Neutrophil (primary cell): ENCODE measurements around the gene ITIH1.

Experiments used
- H3K27ac ChIP-seq: fragments of 200-600 bp; sonication (generic); 2 replicates; pipeline ENCODE4 v1.5.1; 2016; ENCODE audit warnings: mild to moderate bottlenecking, moderate library complexity
- H3K27me3 ChIP-seq: fragments of 200-600 bp; sonication (generic); 2 replicates; pipeline ENCODE4 v1.6.0; 2016; ENCODE audit warnings: mild to moderate bottlenecking
- H3K36me3 ChIP-seq: fragments of 200-600 bp; sonication (generic); 2 replicates; pipeline ENCODE4 v1.5.1; 2017
- H3K4me1 ChIP-seq, 2 experiments: fragments of 200-600 bp in 1 of 2; sonication (generic) in 1 of 2; 1 replicate in 1 of 2; 2 replicates in 1 of 2; pipeline versions ENCODE4 v1.5.1 to v1.6.1; 2013 to 2016; ENCODE audit warnings: low read depth in 1 of 2, low read length in 1 of 2, mild to moderate bottlenecking in 1 of 2, moderate library complexity in 1 of 2; ENCODE audit not compliant: control insufficient read depth in 1 of 2, insufficient read depth in 1 of 2
- H3K4me3 ChIP-seq, 2 experiments: fragments of 200-600 bp in 1 of 2; sonication (generic) in 1 of 2; 1 replicate in 1 of 2; 2 replicates in 1 of 2; pipeline ENCODE4 v1.5.1; 2013 to 2016; ENCODE audit warnings: low read depth in 1 of 2, low read length in 1 of 2, mild to moderate bottlenecking in 1 of 2, moderate library complexity in 1 of 2
- H3K9me3 ChIP-seq: fragments of 200-600 bp; sonication (generic); 2 replicates; pipeline ENCODE4 v1.5.1; 2016
- TF ChIP-seq, protein P1 (sequence below): fragments of 200-600 bp; sonication (generic); IDR thresholded peaks from 2 replicates; pipeline ENCODE4 v1.5.1; 2016; ENCODE audit warnings: antibody characterized with exemption

Gene ITIH1

GRCh38 chr3:52787672-52788625, 10.6 kb downstream of the ITIH1 start:
- H3K27me3 ChIP-seq = no peaks in the 10 kb centered on the region
- TF ChIP-seq, protein P1, sequence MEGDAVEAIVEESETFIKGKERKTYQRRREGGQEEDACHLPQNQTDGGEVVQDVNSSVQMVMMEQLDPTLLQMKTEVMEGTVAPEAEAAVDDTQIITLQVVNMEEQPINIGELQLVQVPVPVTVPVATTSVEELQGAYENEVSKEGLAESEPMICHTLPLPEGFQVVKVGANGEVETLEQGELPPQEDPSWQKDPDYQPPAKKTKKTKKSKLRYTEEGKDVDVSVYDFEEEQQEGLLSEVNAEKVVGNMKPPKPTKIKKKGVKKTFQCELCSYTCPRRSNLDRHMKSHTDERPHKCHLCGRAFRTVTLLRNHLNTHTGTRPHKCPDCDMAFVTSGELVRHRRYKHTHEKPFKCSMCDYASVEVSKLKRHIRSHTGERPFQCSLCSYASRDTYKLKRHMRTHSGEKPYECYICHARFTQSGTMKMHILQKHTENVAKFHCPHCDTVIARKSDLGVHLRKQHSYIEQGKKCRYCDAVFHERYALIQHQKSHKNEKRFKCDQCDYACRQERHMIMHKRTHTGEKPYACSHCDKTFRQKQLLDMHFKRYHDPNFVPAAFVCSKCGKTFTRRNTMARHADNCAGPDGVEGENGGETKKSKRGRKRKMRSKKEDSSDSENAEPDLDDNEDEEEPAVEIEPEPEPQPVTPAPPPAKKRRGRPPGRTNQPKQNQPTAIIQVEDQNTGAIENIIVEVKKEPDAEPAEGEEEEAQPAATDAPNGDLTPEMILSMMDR = no peak
- H3K27ac ChIP-seq = no peak overlapping the region
- H3K36me3 ChIP-seq = no peaks in the 10 kb centered on the region
- H3K4me3 ChIP-seq = no peak overlapping the region
- no peaks in the 10 kb centered on the region for H3K4me1 ChIP-seq
- H3K9me3 ChIP-seq = no peaks in the 10 kb centered on the region

DNA sequence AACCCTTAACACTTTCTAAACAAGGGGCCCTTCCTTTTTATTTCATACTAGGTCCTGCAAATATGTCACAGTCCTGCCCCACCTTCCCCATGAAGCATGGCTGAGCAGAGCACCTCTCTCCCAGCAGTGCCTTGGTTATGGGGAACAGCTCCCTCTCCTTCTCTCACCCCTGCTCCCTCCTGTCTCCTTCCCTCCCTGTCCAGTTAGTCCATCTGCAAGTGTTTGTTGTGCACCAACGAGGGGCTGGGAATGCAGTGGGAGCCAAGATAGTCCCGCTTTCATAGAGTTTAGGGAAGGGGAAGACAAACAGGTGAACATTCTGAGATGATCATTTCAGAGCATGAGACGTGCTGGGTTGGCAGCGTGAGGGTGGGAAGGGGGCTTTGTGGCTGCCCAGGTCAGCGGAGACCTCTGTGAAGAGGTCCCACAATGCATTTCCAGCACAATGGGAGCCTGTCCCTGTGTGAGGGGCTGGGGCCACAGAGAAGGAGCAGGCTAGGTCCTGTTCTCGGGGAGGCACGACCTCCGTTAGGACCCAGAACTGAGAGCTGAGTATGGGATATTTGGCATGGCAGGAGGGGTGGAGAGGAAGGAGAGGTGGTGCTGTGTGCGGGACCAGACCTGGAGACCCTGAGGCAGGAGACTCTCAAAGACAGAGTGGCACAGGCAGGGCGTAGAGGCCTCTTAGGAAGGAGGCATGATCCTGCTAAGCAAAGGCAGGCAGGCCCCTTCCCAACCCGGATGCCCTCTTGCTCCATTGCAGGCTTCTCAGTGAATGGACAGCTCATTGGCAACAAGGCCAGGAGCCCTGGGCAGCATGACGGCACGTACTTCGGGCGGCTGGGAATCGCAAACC, 11.7 kb downstream of the ITIH1 start:
- H3K9me3 ChIP-seq = no peaks in the 10 kb centered on the region
- no peak overlapping the region for H3K4me3 ChIP-seq
- no peaks in the 10 kb centered on the region for H3K4me1 ChIP-seq
- no peaks in the 10 kb centered on the region for H3K27me3 ChIP-seq
- TF ChIP-seq, protein P1 = no peak
- H3K27ac ChIP-seq = no peak overlapping the region
- H3K36me3 ChIP-seq = no peaks in the 10 kb centered on the region

DNA sequence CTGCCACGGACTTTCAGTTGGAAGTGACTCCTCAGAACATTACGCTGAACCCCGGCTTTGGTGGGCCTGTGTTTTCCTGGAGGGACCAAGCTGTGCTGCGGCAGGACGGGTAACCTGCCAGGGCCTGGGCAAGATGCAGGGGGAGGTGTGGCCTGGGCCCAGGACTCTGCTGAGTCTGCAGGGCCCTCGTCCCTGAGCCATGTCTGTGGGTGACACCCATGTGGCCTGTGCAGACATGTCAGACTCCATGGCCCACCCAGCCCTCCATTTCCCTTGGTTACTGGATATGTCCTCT, 12.3 kb downstream of the ITIH1 start:
- H3K36me3 ChIP-seq = no peaks in the 10 kb centered on the region
- H3K27ac ChIP-seq = no peak overlapping the region
- H3K4me1 ChIP-seq = no peaks in the 10 kb centered on the region
- no peaks in the 10 kb centered on the region for H3K9me3 ChIP-seq
- TF ChIP-seq, protein P1 = no peak
- no peaks in the 10 kb centered on the region for H3K27me3 ChIP-seq
- H3K4me3 ChIP-seq = no peak overlapping the region

GRCh38 chr3:52790337-52790736, 12.9 kb downstream of the ITIH1 start:
- H3K36me3 ChIP-seq = no peaks in the 10 kb centered on the region

DNA sequence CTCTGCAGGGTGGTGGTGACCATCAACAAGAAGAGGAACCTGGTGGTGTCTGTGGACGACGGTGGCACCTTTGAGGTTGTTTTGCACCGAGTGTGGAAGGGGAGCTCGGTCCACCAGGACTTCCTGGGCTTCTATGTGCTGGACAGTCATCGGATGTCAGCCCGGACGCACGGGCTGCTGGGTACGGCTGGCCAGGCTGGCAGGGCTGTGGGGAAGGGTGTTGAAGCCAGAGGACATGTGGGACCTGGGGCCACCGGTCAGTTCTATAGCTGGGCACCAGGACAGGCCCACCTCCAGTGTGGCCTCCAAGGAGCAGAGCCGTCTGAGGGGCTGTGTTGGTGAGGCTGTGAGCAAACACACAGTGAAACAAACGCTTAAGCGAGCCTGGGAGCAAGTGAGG, 13.3 kb downstream of the ITIH1 start:
- H3K36me3 ChIP-seq = no peaks in the 10 kb centered on the region
- no peaks in the 10 kb centered on the region for H3K4me1 ChIP-seq
- H3K27ac ChIP-seq = no peak overlapping the region
- H3K4me3 ChIP-seq = no peak overlapping the region
- H3K9me3 ChIP-seq = no peaks in the 10 kb centered on the region
- TF ChIP-seq, protein P1 = no peak
- H3K27me3 ChIP-seq = no peaks in the 10 kb centered on the region

More at GRCh38 chr3:52790337-52790736, 12.9 kb downstream of the ITIH1 start:
- Histone ChIP-seq H3K4me3 (no peak overlapping the region), H3K4me1 (no peaks in the 10 kb centered on the region), H3K9me3 (no peaks in the 10 kb centered on the region), H3K27me3 (no peaks in the 10 kb centered on the region), H3K27ac (no peak overlapping the region)
- TF ChIP-seq, protein P1 = no peak
